IPS DF 19.7 (cell line): ENCODE data around the gene SERINC4.
"Not testable (repeated sequence)": the region's sequence is repeated elsewhere in the genome, so short reads cannot be mapped to it uniquely, and the experiment has no call there.

Experiments
- DNase-seq: peaks from one replicate; pipeline ENCODE4 v3.0.0-alpha.2; 2013; ENCODE audit warnings: low read depth, low spot score

The SERINC4 gene

GRCh38 chr15:43799945-43800285 lies at the start of gene SERINC4:
Gene SERINC4, minus strand, starts transcription at chr15:43800220. Its CDS starts 234 bp downstream, at chr15:43799986.
- no peak for DNase-seq

- DNase-seq = no peak
Measured at GRCh38 chr15:43845421-43845820, 45.4 kb upstream of the SERINC4 start.

- DNase-seq = not testable (repeated sequence)
Measured at GRCh38 chr15:43832485-43832884, 32.5 kb upstream of the SERINC4 start.

- not testable (repeated sequence) for DNase-seq
Measured at GRCh38 chr15:43831519-43832052, 31.6 kb upstream of the SERINC4 start.

- DNase-seq = not testable (repeated sequence)
Measured at GRCh38 chr15:43830691-43831275, 30.8 kb upstream of the SERINC4 start.

- not testable (repeated sequence) for DNase-seq
Measured at GRCh38 chr15:43829951-43830540, 30.0 kb upstream of the SERINC4 start.

- DNase-seq = no peak
Measured at GRCh38 chr15:43828061-43828657, 28.1 kb upstream of the SERINC4 start.

GRCh38 chr15:43826508-43827341 lies 26.7 kb upstream of the SERINC4 start, which contains the start of gene WDR76:
Gene WDR76, plus strand, starts transcription at chr15:43827002. Its CDS starts 31 bp downstream, at chr15:43827033.
- DNase-seq = peak; percentile 67

GRCh38 chr15:43826029-43826507 lies 26.0 kb upstream of the SERINC4 start:
- DNase-seq = no peak

GRCh38 chr15:43825305-43825704 lies 25.3 kb upstream of the SERINC4 start:
- not testable (repeated sequence) for DNase-seq

GRCh38 chr15:43824302-43825246 lies 24.6 kb upstream of the SERINC4 start, which contains the start of gene MFAP1:
Gene MFAP1, minus strand, starts transcription at chr15:43824690. Its CDS starts 121 bp downstream, at chr15:43824569.
- peak; percentile 95 for DNase-seq

- no peak for DNase-seq
Measured at GRCh38 chr15:43821505-43821904, 21.5 kb upstream of the SERINC4 start.

GRCh38 chr15:43815064-43815463 lies 15.0 kb upstream of the SERINC4 start:
- not testable (repeated sequence) for DNase-seq

GRCh38 chr15:43808960-43809678 lies 9.1 kb upstream of the SERINC4 start:
- DNase-seq = no peak

- DNase-seq = no peak
Measured at GRCh38 chr15:43808435-43808950, 8.5 kb upstream of the SERINC4 start.

GRCh38 chr15:43802676-43803075 lies 2.7 kb upstream of the SERINC4 start:
- DNase-seq = not testable (repeated sequence)

- DNase-seq = no peak
Measured at GRCh38 chr15:43800286-43801141, 494 bp upstream of the SERINC4 start, which contains the start of gene HYPK. Gene HYPK, plus strand, starts transcription at chr15:43800599. Its CDS starts 24 bp downstream, at chr15:43800623.

GRCh38 chr15:43799209-43799944 lies 643 bp downstream of the SERINC4 start:
- DNase-seq = no peak
